ENCODE measurements around the gene ATG101.
A peak's percentile ranks its signal among the peaks of the same experiment; 100 is the strongest.

ATG101 gene

GRCh38 chr12:52080403-52081251 lies 10.8 kb downstream of the ATG101 start:
- no peak overlapping the region for H3K4me3 ChIP-seq (replicated peaks in 1 of 2; ENCODE audit: low read depth in 2 of 2, low read length in 2 of 2)
- DNase-seq (ENCODE audit: low read depth in 2 of 2): no peak
- TF ChIP-seq CTCF (IDR thresholded peaks at IDR 0.05; ENCODE audit: low read depth, low read length): no peak

- no peak overlapping the region for H3K4me3 ChIP-seq (replicated peaks in 1 of 2; ENCODE audit: low read depth in 2 of 2, low read length in 2 of 2)
- no peak for TF ChIP-seq CTCF (IDR thresholded peaks at IDR 0.05; ENCODE audit: low read depth, low read length)
- no peak for DNase-seq (ENCODE audit: low read depth in 2 of 2)
Observed at GRCh38 chr12:52081263-52081733, 11.5 kb downstream of the ATG101 start.

DNA sequence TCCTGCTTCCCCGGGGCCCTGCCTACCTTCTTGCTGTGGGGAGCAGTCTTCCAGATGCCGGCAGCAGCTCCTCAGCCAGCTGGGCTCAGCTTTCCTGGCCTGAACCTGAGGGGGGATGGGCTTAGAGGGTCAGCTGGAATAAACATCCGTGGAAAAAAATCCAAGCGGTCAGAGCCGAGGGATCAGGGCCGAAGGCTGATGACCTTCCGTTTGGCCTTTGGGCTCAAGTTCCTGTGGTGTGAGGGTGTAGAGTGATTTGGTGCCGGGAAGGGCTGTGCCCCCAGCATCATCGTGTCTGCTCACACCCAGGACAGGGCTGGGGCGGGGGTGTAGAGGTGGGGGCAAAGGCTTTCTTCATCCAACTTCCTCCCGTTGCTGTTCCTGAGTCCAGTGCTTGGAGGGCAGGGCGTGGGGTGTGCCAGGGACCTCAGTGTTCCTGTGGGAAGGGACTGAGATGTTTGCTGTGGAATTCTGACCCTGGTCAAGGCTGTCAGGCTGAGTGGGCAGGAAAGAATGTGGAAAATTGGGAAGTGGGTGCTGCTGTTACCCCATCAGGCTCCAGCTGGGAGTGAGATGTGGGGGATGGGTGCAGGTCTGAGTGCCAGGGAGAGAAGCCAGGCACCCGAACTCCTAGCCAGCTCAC lies 12.4 kb downstream of the ATG101 start:
- TF ChIP-seq CTCF (IDR thresholded peaks at IDR 0.05; ENCODE audit: low read depth, low read length): no peak
- peak in 1 of 2 donors; percentile 65 for DNase-seq (ENCODE audit: low read depth in 2 of 2)
- no peak overlapping the region for H3K4me3 ChIP-seq (replicated peaks in 1 of 2; ENCODE audit: low read depth in 2 of 2, low read length in 2 of 2)

DNA sequence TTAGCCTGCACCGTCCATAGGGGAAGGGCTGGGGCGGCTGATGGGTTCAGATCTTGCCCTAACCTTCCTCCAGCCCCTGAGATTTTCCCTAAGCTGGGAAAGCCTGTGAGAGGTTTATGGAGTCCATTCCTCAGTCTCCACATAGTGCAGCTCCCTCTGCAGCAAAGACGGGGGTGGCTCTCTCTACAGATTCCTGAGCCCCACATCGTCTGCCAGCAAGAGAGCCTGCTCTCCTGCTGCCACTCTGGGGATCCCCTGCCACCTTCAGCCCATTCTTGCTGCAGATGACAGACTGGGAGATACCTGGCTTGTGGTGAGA lies 12.8 kb downstream of the ATG101 start:
- TF ChIP-seq CTCF (IDR thresholded peaks at IDR 0.05; ENCODE audit: low read depth, low read length): no peak
- no peak for DNase-seq (ENCODE audit: low read depth in 2 of 2)
- H3K4me3 ChIP-seq (replicated peaks in 1 of 2; ENCODE audit: low read depth in 2 of 2, low read length in 2 of 2): no peak overlapping the region

DNA sequence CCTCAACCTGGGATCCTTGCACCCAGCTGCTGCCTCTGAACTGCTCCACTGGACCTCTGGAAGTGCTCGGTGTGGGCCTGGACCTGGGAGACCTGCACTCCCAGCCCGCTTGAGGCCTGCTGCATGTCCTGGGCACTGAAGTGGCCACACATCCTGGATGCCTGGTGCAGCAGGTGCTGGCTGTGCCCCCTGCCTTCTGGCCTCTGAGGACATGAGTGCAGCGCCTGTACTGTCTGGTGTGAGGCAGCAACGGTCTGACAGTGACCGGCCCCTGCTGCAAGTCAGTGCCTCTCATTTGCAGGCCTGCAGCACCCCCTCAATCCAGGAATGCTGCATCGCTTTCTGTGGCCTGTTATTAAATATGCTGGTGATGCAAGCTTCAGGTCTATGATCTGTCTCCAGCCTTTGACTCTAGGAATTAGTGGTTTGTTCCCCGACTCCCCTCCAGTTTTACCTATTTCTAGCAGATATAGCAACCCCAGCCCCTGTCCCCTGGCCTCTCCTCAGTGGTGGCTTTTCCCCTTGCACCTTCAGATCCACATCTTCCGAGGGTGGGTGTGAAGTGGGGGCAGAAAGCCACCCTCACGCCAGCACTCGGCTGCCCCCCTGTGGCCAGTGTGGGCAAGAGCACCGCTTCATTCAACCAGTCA lies 13.3 kb downstream of the ATG101 start:
- peak; percentile 49 to 70 for DNase-seq (ENCODE audit: low read depth in 2 of 2)
- no peak overlapping the region for H3K4me3 ChIP-seq (replicated peaks in 1 of 2; ENCODE audit: low read depth in 2 of 2, low read length in 2 of 2)
- peak; percentile 99 for TF ChIP-seq CTCF (IDR thresholded peaks at IDR 0.05; ENCODE audit: low read depth, low read length)

GRCh38 chr12:52083638-52083996 lies 13.8 kb downstream of the ATG101 start:
- no peak for DNase-seq (ENCODE audit: low read depth in 2 of 2)
- no peak for TF ChIP-seq CTCF (IDR thresholded peaks at IDR 0.05; ENCODE audit: low read depth, low read length)
- H3K4me3 ChIP-seq (replicated peaks in 1 of 2; ENCODE audit: low read depth in 2 of 2, low read length in 2 of 2): no peak overlapping the region

Data from cardiac fibroblast (primary cell).